Stomach (tissue), 4 donors: ENCODE measurements around the gene ECHDC3.

Source experiments
- CTCF ChIP-seq, 7 experiments: fragments of 450-650 bp in 4 of 7; fragments of 200-600 bp in 3 of 7; sonication (generic) in 3 of 7; IDR thresholded peaks; one replicate each; pipeline ENCODE4 v1.5.1; 2016 to 2019; ENCODE audit warnings: antibody characterized with exemption in 7 of 7, control low read depth in 2 of 7, mild to moderate bottlenecking in 1 of 7
- POLR2AphosphoS5 ChIP-seq, 3 donors: sonication (generic); formaldehyde crosslinking; IDR thresholded peaks; one replicate each; pipeline ENCODE4 v1.6.1; 2016; ENCODE audit warnings: antibody characterized with exemption in 3 of 3

- no peak for TF ChIP-seq CTCF (IDR thresholded peaks at IDR 0.05)
- no peak for TF ChIP-seq POLR2AphosphoS5 (IDR thresholded peaks at IDR 0.05)
Measured at GRCh38 chr10:11789306-11789705, 47.1 kb downstream of the ECHDC3 start.
